Right atrium auricular region (tissue), 2 donors: ENCODE data around the gene RIT1. TPM values are rescaled to one million over a fixed set of nuclear protein-coding genes. Genes with fewer than 3 reads are reported as not detected.

Experiments
- DNase-seq: peaks from one replicate; pipeline ENCODE4 v3.0.0-alpha.2; 2019; ENCODE audit warnings: low spot score
- H3K27ac ChIP-seq, 2 donors: fragments of 200-600 bp; sonication (generic); 1 replicate in 1 of 2; 2 replicates in 1 of 2; pipeline ENCODE4 v1.5.1; 2016 to 2019
- H3K27me3 ChIP-seq, 2 donors: fragments of 200-600 bp; sonication (generic); one replicate each; pipeline versions ENCODE4 v1.5.1 to v1.6.0; 2017 to 2019
- H3K36me3 ChIP-seq: fragments of 200-600 bp; sonication (generic); one replicate; pipeline ENCODE4 v1.5.1; 2016
- H3K4me1 ChIP-seq, 2 donors: fragments of 200-600 bp; sonication (generic); one replicate each; pipeline versions ENCODE4 v1.5.1 to v1.6.0; 2017 to 2019
- H3K4me3 ChIP-seq, 2 donors: fragments of 200-600 bp; sonication (generic); 1 replicate in 1 of 2; 2 replicates in 1 of 2; pipeline ENCODE4 v1.5.1; 2017 to 2019; ENCODE audit warnings: mild to moderate bottlenecking in 1 of 2, moderate library complexity in 1 of 2
- H3K9me3 ChIP-seq, 2 donors: fragments of 200-600 bp; sonication (generic); one replicate each; pipeline ENCODE4 v1.5.1; 2019
- total RNA-seq, 2 donors: library from RNA; depleted of rRNA; stranded (reverse); fragments of >200 nt; gene quantifications; one replicate each; pipeline ENCODE4 v1.1.0, GENCODE V29; 2016
- TF ChIP-seq, protein P1 (sequence below), 2 donors: fragments of 200-600 bp; sonication (generic); IDR thresholded peaks; one replicate each; pipeline ENCODE4 v1.5.1; 2019; ENCODE audit warnings: antibody characterized with exemption in 2 of 2

The RIT1 gene
- total RNA-seq, 2 donors from 2014 or later = 13.3 to 25.3 TPM

DNA sequence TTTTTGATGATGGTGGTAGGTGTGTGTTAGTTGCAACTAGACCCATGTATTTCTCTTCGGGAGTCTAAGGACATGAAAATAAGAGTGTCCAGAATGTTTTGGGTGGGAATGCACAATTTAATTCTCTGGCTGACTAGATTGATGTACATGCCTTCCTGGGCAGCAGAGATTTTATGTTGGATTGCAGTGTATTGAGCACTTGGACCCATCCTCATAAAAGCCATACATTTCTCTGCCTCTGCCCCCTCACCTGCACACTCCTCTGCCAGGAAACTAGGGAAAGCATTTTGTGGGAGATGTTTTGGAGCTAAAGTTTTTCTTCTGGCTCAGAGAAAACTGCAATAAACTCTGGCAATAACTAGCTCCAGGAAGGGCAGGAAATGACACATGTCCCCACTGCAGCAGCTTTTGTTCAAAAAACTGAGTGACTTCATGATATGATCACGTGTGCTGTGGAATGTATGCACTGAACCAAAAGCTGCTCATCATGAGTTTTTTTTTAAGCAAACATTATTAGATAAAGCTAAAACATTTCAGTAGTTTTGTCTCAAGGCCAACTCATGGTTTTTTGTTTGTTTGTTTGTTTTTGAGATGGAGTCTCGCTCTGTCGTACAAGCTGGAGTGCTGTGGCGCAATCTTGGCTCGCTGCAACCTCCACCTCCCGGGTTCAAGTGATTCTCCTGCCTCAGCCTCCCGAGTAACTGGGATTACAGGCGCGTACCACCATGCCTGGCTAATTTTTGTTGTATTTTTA, 17.6 kb downstream of the RIT1 start:
- peak; percentile 67 for DNase-seq
- H3K4me1 ChIP-seq = peaks cover 0 to 20% of the 10 kb centered on the region in 2 donors
- H3K27me3 ChIP-seq = no peaks in the 10 kb centered on the region
- no peak overlapping the region for H3K4me3 ChIP-seq
- peak overlapping the region; percentile 54 to 76 for H3K27ac ChIP-seq
- TF ChIP-seq, protein P1, sequence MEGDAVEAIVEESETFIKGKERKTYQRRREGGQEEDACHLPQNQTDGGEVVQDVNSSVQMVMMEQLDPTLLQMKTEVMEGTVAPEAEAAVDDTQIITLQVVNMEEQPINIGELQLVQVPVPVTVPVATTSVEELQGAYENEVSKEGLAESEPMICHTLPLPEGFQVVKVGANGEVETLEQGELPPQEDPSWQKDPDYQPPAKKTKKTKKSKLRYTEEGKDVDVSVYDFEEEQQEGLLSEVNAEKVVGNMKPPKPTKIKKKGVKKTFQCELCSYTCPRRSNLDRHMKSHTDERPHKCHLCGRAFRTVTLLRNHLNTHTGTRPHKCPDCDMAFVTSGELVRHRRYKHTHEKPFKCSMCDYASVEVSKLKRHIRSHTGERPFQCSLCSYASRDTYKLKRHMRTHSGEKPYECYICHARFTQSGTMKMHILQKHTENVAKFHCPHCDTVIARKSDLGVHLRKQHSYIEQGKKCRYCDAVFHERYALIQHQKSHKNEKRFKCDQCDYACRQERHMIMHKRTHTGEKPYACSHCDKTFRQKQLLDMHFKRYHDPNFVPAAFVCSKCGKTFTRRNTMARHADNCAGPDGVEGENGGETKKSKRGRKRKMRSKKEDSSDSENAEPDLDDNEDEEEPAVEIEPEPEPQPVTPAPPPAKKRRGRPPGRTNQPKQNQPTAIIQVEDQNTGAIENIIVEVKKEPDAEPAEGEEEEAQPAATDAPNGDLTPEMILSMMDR (IDR thresholded peaks at IDR 0.05) = no peak
- peaks cover 15% of the 10 kb centered on the region for H3K36me3 ChIP-seq
- no peaks in the 10 kb centered on the region for H3K9me3 ChIP-seq

DNA sequence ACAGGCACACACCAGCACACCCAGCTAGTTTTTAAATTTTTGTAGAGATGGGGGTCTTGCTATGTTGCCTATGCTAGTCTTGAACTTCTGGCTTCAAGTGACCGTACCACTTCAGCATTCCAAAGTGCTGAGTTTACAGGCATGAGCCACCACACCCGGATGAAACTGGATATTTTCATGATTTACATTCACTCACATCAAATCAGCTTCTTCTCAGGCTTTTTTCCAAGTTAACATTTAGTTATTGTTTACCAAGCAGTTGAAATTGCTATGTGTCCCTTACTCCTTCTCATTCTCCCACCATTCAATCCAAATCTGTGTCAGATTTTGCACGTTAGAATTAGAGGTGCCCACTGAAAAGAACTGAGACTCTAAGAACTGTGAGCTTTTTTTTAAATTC, 18.4 kb downstream of the RIT1 start:
- H3K36me3 ChIP-seq = peaks cover 15% of the 10 kb centered on the region
- H3K4me1 ChIP-seq = peaks cover 0 to 20% of the 10 kb centered on the region in 2 donors
- no peak for DNase-seq
- H3K9me3 ChIP-seq = no peaks in the 10 kb centered on the region
- TF ChIP-seq, protein P1 (IDR thresholded peaks at IDR 0.05) = no peak
- no peaks in the 10 kb centered on the region for H3K27me3 ChIP-seq
- H3K4me3 ChIP-seq = no peak overlapping the region
- peak overlapping the region; percentile 54 to 76 for H3K27ac ChIP-seq

DNA sequence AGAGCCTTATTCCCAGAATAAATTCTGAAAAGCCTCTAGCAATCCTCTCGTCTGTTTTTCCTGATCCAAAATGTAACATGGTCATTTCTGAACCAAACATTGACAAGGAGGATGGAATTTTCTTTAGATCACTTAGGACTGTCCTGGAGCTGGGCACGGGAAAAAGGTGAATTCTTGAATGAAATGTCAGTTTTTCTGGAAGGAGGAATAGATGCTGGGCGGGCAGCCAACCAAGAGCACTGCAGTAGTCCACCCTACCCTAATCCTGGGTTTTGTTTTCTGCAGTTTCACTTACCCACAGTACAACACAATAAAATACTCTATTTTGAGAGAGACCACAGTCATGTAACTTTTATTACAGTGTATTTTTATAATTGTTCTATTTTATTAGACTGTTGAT, 20.9 kb downstream of the RIT1 start:
- H3K4me3 ChIP-seq = no peak overlapping the region
- H3K36me3 ChIP-seq = peaks cover 7% of the 10 kb centered on the region
- H3K27ac ChIP-seq = peak overlapping the region in 1 of 2 donors; percentile 25
- H3K9me3 ChIP-seq = no peaks in the 10 kb centered on the region
- TF ChIP-seq, protein P1 (IDR thresholded peaks at IDR 0.05) = no peak
- H3K4me1 ChIP-seq = peaks cover 0 to 20% of the 10 kb centered on the region in 2 donors
- DNase-seq = no peak
- no peaks in the 10 kb centered on the region for H3K27me3 ChIP-seq

DNA sequence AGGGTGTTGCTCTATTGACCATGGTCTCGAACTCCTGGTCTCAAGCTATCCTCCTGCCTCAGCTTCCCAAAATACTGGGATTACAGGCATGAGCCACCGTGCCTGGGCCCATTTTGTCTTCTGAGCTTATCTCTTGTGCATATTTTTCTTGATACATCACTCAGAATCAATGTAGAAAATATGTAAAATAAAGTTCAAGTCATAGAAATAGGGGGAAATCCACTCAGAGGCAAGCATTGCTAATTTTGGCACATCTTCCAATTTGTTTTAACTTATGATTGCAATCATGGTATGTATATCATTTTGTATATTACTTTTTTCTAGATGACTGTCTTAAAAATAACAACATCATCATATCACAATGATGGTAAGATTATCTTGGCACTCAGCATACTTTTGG, 21.6 kb downstream of the RIT1 start:
- no peaks in the 10 kb centered on the region for H3K27me3 ChIP-seq
- H3K4me1 ChIP-seq = peaks cover 0 to 20% of the 10 kb centered on the region in 2 donors
- no peak overlapping the region for H3K4me3 ChIP-seq
- no peak for DNase-seq
- H3K36me3 ChIP-seq = peaks cover 7% of the 10 kb centered on the region
- H3K9me3 ChIP-seq = no peaks in the 10 kb centered on the region
- TF ChIP-seq, protein P1 (IDR thresholded peaks at IDR 0.05) = no peak
- peak overlapping the region in 1 of 2 donors; percentile 25 for H3K27ac ChIP-seq

DNA sequence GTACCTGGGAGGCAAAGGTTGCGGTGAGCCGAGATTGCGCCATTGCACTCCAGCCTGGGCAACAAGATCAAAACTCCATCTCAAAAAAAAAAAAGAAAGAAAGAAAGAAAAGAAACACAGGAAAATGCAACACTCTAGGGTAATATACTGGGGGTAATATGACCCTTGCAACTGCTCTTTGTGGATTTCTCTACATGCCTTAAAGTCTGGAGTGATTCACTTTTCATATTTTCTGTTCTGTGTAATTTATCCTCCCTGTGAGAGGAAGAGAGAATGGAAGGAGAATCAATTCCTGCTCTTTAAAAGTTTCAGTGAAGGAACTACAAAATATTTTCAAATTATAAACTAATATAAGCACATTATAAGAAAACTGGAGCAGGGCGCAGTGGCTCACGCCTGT, 22.7 kb downstream of the RIT1 start:
- Histone ChIP-seq H3K27ac (no peak overlapping the region), H3K9me3 (no peaks in the 10 kb centered on the region), H3K4me3 (no peak overlapping the region), H3K36me3 (peaks cover 7% of the 10 kb centered on the region), H3K4me1 (peaks cover 0 to 12% of the 10 kb centered on the region in 2 donors), H3K27me3 (no peaks in the 10 kb centered on the region)
- no peak for DNase-seq
- TF ChIP-seq, protein P1 (IDR thresholded peaks at IDR 0.05) = no peak

DNA sequence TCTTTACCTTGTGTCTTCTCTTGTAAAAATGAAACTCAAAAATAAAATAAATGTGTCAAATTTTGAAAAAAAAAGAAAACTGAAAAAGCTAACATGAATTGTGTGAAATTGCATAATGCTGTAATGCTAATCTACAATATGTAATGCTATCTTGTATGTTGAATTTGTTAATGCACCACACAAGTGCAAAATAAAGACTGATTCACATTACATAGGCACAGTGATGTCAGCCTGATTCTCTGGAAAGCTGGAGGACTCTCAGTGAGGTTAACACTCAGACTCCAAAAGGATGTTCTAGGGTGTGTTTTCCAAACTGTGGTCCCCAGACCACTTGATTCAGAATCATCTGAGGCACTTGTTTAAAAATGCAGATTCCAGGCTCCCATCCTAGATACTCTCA, 26.2 kb downstream of the RIT1 start:
- Histone ChIP-seq H3K4me3 (no peak overlapping the region), H3K9me3 (no peaks in the 10 kb centered on the region), H3K27me3 (no peaks in the 10 kb centered on the region), H3K36me3 (peaks cover 21% of the 10 kb centered on the region), H3K4me1 (no peaks in the 10 kb centered on the region), H3K27ac (no peak overlapping the region)
- DNase-seq = no peak
- TF ChIP-seq, protein P1 (IDR thresholded peaks at IDR 0.05) = no peak
